Osteoblast (primary cell): Measurements from ENCODE around the gene PTPRN2. TPM values are rescaled to one million over a fixed set of nuclear protein-coding genes. Genes with fewer than 3 reads are reported as not detected.
"Not testable (repeated sequence)": the region's sequence is repeated elsewhere in the genome, so short reads cannot be mapped to it uniquely, and the experiment has no call there.

Source experiments
- DNase-seq: peaks from one replicate; pipeline ENCODE4 v3.0.0; 2011; ENCODE audit warnings: low spot score, mixed read lengths; ENCODE audit not compliant: insufficient read length; ENCODE audit errors: missing footprints
- H2AFZ ChIP-seq: 2 replicates; pipeline ENCODE4 v1.6.0; 2011; ENCODE audit warnings: mild to moderate bottlenecking, low read length
- H3K27ac ChIP-seq: 2 replicates; pipeline ENCODE4 v1.5.1; 2011; ENCODE audit warnings: mild to moderate bottlenecking, low read depth, low read length, moderate library complexity
- H3K27me3 ChIP-seq: 2 replicates; pipeline ENCODE4 v1.6.0; 2012; ENCODE audit warnings: mild to moderate bottlenecking, control low read depth, inconsistent platforms, low read length, moderate library complexity; ENCODE audit not compliant: insufficient read depth
- H3K36me3 ChIP-seq: 2 replicates; pipeline ENCODE4 v1.5.1; 2011; ENCODE audit warnings: mild to moderate bottlenecking, low read length, control low read depth, moderate library complexity; ENCODE audit not compliant: insufficient read depth
- H3K4me1 ChIP-seq: 2 replicates; pipeline ENCODE4 v1.5.1; 2011; ENCODE audit warnings: mild to moderate bottlenecking, low read length, control low read depth, moderate library complexity; ENCODE audit not compliant: insufficient read depth
- H3K4me2 ChIP-seq: 2 replicates; pipeline ENCODE4 v1.6.0; 2011; ENCODE audit warnings: mild to moderate bottlenecking, low read length; ENCODE audit not compliant: insufficient read depth
- H3K4me3 ChIP-seq: fragments of 200-600 bp; sonication (generic); 3 replicates; pipeline ENCODE4 v1.5.1; 2012; ENCODE audit warnings: mild to moderate bottlenecking, low read length, inconsistent platforms; ENCODE audit not compliant: insufficient read depth
- H3K79me2 ChIP-seq: 2 replicates; pipeline ENCODE4 v1.6.0; 2012; ENCODE audit warnings: mild to moderate bottlenecking, low read length, control low read depth, inconsistent platforms; ENCODE audit not compliant: insufficient read depth
- H3K9me3 ChIP-seq: 2 replicates; pipeline ENCODE4 v1.5.1; 2011; ENCODE audit warnings: low read depth, low read length, control low read depth
- H4K20me1 ChIP-seq: 2 replicates; pipeline ENCODE4 v1.6.0; 2012; ENCODE audit warnings: mild to moderate bottlenecking, low read length, control low read depth; ENCODE audit not compliant: insufficient read depth
- total RNA-seq: library from RNA; depleted of rRNA; stranded (reverse); fragments of >200 nt; gene quantifications from 2 replicates; pipeline ENCODE4 v1.2.3, GENCODE V29; 2012
- TF ChIP-seq, protein P1 (sequence below): IDR thresholded peaks from 2 replicates; pipeline ENCODE4 v1.5.1; 2011; ENCODE audit warnings: mild to moderate bottlenecking, low read depth, low read length, moderate library complexity; ENCODE audit errors: extremely low read depth

The PTPRN2 gene
- total RNA-seq, 1 donor = 0.36 TPM

DNA sequence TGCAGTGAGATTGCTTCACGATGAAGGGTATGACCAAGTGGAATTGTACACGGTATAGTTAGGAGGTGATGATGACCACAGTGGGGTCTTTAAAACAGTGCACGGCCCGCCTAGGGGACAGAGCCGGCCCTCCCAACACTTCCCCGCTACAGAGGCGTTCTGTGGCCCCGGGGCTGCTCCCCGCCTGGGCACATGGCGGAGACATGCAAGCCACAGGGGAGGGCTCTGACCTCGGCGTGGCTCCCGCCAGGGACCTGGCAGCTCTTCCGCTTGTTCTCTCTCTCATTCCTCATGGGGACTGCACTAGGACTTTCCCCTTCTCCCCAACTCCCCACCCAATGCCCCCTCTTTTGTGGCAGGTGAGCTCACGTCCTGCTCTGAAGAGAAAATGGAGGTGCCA lies 857.0 kb downstream of the PTPRN2 start:
- no peaks in the 10 kb centered on the region for H3K27me3 ChIP-seq
- H3K4me1 ChIP-seq = no peaks in the 10 kb centered on the region
- DNase-seq = no peak
- H4K20me1 ChIP-seq = no peaks in the 10 kb centered on the region
- TF ChIP-seq, protein P1, sequence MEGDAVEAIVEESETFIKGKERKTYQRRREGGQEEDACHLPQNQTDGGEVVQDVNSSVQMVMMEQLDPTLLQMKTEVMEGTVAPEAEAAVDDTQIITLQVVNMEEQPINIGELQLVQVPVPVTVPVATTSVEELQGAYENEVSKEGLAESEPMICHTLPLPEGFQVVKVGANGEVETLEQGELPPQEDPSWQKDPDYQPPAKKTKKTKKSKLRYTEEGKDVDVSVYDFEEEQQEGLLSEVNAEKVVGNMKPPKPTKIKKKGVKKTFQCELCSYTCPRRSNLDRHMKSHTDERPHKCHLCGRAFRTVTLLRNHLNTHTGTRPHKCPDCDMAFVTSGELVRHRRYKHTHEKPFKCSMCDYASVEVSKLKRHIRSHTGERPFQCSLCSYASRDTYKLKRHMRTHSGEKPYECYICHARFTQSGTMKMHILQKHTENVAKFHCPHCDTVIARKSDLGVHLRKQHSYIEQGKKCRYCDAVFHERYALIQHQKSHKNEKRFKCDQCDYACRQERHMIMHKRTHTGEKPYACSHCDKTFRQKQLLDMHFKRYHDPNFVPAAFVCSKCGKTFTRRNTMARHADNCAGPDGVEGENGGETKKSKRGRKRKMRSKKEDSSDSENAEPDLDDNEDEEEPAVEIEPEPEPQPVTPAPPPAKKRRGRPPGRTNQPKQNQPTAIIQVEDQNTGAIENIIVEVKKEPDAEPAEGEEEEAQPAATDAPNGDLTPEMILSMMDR = no peak
- H2AFZ ChIP-seq = no peak overlapping the region
- no peaks in the 10 kb centered on the region for H3K9me3 ChIP-seq
- H3K4me2 ChIP-seq = no peak overlapping the region
- H3K4me3 ChIP-seq = no peak overlapping the region
- H3K27ac ChIP-seq = no peak overlapping the region
- no peaks in the 10 kb centered on the region for H3K79me2 ChIP-seq
- no peaks in the 10 kb centered on the region for H3K36me3 ChIP-seq

DNA sequence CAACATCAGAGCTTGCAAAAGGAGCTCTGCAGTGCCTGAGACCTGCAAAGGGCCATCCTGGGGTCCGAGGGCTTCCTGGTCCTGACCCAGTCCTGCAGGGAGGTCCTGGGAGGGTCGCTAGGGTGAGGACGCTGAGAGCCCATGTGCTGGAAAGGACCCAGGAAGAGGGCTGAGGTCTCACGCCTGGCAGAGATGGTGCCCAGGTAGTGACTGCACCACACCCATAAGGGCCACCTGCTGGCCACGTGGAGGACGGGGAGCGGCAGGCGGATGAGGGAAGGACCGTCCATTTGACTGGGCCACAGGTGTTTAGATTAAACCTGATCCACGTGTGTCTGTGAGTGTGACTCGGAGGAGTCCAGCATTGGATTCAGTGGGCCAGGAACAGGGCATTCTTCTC lies 858.1 kb downstream of the PTPRN2 start:
- Histone ChIP-seq H3K36me3 (no peaks in the 10 kb centered on the region), H3K27me3 (no peaks in the 10 kb centered on the region), H3K4me2 (no peak overlapping the region), H3K9me3 (no peaks in the 10 kb centered on the region), H3K79me2 (no peaks in the 10 kb centered on the region), H3K4me1 (no peaks in the 10 kb centered on the region), H2AFZ (no peak overlapping the region), H4K20me1 (no peaks in the 10 kb centered on the region), H3K4me3 (no peak overlapping the region), H3K27ac (no peak overlapping the region)
- TF ChIP-seq, protein P1 = no peak
- no peak for DNase-seq

DNA sequence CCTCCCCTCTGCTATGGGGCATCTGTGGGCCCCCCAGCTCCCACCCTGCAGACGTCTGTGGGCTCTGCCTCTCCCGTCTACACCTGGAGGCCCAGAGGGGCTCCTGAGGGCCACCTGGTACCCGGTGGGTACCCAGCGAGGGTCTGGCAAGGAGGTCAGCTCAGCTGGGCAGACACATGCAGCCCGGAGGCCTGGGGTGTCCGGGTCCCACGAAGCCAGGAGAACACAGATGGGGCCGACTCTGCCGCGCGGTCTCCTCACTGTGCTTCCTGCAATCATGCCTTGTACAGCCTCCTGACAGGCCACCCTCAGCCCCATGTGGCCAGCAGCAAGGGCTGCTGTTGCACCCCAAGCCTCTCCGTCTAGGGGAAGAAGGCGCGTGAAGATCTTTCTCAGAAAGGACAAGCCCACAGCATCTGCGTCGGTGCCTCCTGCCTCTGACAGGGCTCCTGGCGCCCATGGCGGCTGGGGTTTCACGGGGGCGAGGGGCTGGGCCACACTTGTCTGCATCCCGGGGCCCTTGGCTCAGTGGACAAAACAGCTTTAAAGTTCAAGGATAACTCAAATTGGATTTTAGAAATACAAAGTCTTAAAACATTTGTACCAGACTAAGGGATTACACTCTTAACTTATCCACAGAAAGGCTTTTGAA lies 859.5 kb downstream of the PTPRN2 start:
- DNase-seq = no peak
- no peaks in the 10 kb centered on the region for H3K79me2 ChIP-seq
- no peaks in the 10 kb centered on the region for H4K20me1 ChIP-seq
- no peak overlapping the region for H3K4me2 ChIP-seq
- no peak overlapping the region for H3K27ac ChIP-seq
- H3K9me3 ChIP-seq = no peaks in the 10 kb centered on the region
- H3K27me3 ChIP-seq = no peaks in the 10 kb centered on the region
- TF ChIP-seq, protein P1 = no peak
- H3K4me3 ChIP-seq = no peak overlapping the region
- H3K36me3 ChIP-seq = no peaks in the 10 kb centered on the region
- H2AFZ ChIP-seq = no peak overlapping the region
- H3K4me1 ChIP-seq = no peaks in the 10 kb centered on the region

DNA sequence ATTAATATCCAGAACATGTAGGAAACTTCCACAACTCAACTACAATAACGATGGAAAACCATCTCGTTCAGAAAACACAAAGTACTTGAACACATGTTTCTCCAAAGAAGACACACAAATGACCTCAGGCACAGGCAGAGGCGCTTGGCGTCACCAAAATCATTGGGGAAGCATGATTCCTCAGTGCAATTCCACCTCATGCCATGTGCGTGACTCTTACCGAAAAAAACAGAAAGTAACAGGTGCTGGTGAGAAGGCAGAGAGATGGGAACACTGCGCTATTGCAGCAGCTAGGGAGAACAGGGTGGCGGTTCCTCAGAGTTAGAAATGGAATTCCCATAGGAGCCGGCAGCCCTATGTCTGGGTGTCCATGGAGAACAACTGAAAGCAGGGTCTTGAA lies 860.9 kb downstream of the PTPRN2 start:
- Histone ChIP-seq H3K79me2 (no peaks in the 10 kb centered on the region), H3K27me3 (no peaks in the 10 kb centered on the region), H3K4me1 (no peaks in the 10 kb centered on the region), H2AFZ (no peak overlapping the region), H3K4me3 (no peak overlapping the region), H3K36me3 (no peaks in the 10 kb centered on the region), H4K20me1 (no peaks in the 10 kb centered on the region), H3K9me3 (no peaks in the 10 kb centered on the region), H3K4me2 (no peak overlapping the region), H3K27ac (no peak overlapping the region)
- TF ChIP-seq, protein P1 = no peak
- no peak for DNase-seq

DNA sequence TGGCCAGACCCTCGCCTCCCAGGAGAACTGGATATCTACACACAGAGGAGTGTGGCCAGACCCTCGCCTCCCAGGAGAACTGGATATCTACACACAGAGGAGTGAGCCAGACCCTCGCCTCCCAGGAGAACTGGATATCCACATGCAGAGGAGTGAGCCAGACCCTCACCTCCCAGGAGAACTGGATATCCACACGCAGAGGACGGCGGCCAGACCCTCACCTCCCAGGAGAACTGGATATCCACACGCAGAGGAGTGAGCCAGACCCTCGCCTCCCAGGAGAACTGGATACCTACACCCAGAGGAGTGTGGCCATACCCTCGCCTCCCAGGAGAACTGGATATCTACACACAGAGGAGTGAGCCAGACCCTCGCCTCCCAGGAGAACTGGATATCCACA lies 862.3 kb downstream of the PTPRN2 start:
- H4K20me1 ChIP-seq, H3K4me3 ChIP-seq, H3K27me3 ChIP-seq, H3K9me3 ChIP-seq, H3K36me3 ChIP-seq, H3K4me1 ChIP-seq, H3K4me2 ChIP-seq, DNase-seq, H3K27ac ChIP-seq, H2AFZ ChIP-seq, H3K79me2 ChIP-seq: not testable (repeated sequence)
